GM06990 (cell line): ENCODE measurements around the gene E2F2.

Source experiments
- DNase-seq: peaks from one replicate; pipeline ENCODE4 v3.0.0-alpha.2; 2011; ENCODE audit not compliant: insufficient read length; ENCODE audit errors: extremely low read depth
- H3K27me3 ChIP-seq: replicated peaks from 2 replicates; pipeline ENCODE4 v1.6.0; 2011; ENCODE audit warnings: low read length; ENCODE audit not compliant: control insufficient read depth, insufficient read depth
- H3K36me3 ChIP-seq: 2 replicates; pipeline ENCODE4 v1.5.1; 2011; ENCODE audit warnings: low read length; ENCODE audit not compliant: control insufficient read depth, insufficient read depth
- H3K4me3 ChIP-seq: replicated peaks from 2 replicates; pipeline ENCODE4 v1.5.1; 2011; ENCODE audit warnings: low read depth, mild to moderate bottlenecking, control low read depth, low read length
- TF ChIP-seq, protein P1 (sequence below): IDR thresholded peaks from 2 replicates; pipeline ENCODE4 v1.5.1; 2011; ENCODE audit warnings: low read length, control low read depth, mild to moderate bottlenecking, inconsistent platforms; ENCODE audit not compliant: insufficient read depth, poor library complexity, severe bottlenecking

Gene E2F2

DNA sequence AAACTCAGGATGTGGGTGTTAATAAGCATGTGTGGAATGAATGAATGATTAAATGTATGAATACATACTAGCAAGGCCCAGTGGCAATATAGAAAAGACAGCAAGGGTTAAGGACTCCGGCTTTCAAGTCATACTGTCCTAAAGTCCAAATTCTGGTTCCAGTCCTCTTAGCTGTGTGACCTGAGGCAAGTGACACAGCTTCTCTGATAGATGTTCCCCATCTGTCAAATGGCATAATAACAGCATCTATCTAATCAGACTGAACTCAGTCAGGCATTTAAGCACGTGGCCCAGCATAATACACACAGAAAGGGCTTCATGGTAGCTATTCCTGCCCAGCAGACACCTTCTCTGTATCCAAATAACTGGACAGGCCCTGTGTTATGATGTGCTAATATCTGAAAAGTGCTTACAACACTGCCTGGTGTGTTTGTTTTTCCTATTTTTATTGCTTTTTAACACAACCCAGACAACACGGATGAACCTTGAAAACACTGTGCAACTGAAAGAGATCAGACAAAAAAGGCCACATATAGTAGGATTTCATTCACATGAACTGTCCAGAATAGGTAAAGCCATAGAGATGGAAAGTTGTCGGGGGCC is 59.5 kb downstream of the E2F2 start:
- Histone ChIP-seq H3K4me3 (no peak overlapping the region), H3K36me3 (no peaks in the 10 kb centered on the region), H3K27me3 (no peaks in the 10 kb centered on the region)
- no peak for DNase-seq
- TF ChIP-seq, protein P1, sequence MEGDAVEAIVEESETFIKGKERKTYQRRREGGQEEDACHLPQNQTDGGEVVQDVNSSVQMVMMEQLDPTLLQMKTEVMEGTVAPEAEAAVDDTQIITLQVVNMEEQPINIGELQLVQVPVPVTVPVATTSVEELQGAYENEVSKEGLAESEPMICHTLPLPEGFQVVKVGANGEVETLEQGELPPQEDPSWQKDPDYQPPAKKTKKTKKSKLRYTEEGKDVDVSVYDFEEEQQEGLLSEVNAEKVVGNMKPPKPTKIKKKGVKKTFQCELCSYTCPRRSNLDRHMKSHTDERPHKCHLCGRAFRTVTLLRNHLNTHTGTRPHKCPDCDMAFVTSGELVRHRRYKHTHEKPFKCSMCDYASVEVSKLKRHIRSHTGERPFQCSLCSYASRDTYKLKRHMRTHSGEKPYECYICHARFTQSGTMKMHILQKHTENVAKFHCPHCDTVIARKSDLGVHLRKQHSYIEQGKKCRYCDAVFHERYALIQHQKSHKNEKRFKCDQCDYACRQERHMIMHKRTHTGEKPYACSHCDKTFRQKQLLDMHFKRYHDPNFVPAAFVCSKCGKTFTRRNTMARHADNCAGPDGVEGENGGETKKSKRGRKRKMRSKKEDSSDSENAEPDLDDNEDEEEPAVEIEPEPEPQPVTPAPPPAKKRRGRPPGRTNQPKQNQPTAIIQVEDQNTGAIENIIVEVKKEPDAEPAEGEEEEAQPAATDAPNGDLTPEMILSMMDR = no peak

DNA sequence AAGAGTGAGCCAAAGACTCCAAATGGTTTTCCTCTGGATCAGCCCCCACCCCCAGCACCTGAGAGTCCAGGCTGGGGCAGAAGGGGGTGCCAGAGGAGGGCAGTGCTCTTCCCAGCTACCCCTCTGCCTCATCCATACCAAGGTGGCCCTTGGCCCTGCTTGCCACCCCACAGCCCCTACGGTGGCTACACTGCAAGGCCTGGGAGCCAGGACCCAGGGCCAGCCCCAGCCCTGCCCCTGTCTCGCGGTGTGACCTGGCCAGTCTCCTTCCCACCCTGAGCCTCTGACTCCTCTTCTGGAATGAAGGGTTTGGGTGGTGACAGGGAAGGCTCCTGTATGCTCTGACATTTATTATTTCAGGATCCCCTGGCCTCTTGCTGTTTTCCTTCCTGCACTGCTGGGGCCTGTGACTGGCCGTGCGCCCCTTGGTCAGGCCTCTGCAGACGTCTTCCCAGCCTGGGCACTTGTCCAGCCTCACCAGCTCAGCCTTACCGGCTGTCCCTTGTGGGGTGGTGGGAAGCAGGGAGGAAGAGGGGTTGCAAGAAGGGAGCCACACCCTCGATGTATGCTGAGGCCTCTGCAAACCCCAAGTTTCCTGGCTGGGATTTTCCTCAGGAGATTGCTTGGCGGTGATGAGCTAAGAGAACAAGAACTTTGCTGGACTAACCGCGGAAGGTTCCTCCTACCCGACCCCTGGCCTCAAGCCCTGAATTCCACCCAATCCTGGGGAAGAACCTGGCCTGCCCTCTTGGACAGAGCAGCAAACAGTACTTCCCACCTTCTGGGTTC is 60.6 kb downstream of the E2F2 start:
- no peaks in the 10 kb centered on the region for H3K36me3 ChIP-seq
- TF ChIP-seq, protein P1 = no peak
- no peak overlapping the region for H3K4me3 ChIP-seq
- H3K27me3 ChIP-seq = no peaks in the 10 kb centered on the region; the same call in 1 of the 2 replicates
- no peak for DNase-seq

DNA sequence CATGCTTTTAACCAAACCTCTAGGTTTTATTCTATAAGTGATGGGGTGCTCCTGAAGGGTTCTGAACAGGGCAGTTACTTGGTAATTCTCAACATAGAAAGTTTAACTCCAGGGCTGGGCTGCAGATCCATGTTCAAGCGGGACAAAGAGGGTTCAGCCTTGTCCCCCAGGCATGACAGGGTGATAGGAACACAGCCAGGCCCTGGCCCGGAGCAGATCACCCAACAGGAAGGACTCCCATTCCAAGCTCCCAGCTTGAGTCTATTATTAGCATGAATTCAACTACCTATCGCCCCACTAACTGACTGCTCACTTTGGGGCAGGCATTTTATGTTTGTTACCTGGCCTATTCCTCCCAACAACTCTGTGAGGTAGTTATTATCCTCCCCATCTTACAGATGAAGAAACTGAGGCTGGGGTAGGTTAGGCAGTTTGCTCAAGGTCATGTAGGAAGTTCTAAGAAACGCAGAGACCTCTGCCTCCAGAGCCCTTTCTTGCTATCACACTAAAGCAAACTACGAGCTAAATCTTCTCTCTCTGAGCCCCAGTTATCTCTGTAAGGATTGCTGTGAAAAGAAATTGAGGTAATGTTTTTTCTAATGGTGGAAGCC is 61.6 kb downstream of the E2F2 start:
- TF ChIP-seq, protein P1 = no peak
- DNase-seq = no peak
- H3K4me3 ChIP-seq = no peak overlapping the region
- H3K27me3 ChIP-seq = no peaks in the 10 kb centered on the region; the same call in 1 of the 2 replicates
- no peaks in the 10 kb centered on the region for H3K36me3 ChIP-seq

DNA sequence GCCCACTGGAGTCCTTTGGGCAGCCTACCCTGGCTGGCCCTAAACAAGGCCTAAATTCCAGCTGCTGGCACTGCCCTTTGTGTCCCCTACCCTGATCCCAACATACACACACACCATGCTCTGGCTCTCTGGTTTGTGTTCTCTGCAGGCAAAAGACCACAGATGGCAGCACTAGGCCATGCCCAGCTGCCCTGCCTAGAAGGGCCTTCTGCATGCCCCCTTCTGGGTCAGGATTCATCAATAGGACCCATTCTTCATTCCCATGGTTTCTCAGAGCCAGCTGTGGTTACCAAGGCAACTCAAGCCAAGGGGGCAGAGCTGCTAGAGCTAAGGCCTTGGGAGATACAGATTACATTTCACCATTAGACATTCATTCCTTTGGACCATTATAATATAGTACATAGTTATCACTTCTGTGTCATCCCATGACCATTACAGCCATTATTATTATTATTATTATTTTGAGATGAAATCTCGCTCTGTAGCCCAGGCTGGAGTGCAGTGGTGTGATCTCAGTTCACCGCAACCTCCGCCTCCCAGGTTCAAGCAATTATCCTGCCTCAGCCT is 64.5 kb downstream of the E2F2 start:
- TF ChIP-seq, protein P1 = no peak

DNA sequence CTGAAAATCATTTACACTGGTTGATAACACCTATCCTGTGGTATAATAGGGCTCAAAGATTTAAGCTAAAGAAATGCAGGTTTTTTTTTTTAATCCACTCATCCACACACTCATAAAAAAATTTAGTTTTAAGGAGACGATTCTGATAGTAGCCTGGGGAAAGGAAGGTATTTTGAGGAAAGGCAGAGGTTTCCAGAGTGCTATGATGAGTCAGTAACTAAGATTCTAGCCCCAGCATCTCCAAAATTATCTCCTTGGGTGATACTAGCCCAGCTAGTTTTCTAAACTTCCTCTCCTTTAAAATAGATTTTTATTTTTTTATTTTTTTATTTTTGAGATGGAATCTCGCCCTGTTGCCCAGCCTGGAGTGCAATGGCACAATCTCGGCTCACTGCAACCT is 67.7 kb downstream of the E2F2 start:
- H3K36me3 ChIP-seq = no peaks in the 10 kb centered on the region
- H3K27me3 ChIP-seq = no peaks in the 10 kb centered on the region; the same call in 1 of the 2 replicates
- TF ChIP-seq, protein P1 = no peak
- H3K4me3 ChIP-seq = no peak overlapping the region
- no peak for DNase-seq

More for the DNA sequence above, 64.5 kb downstream of the E2F2 start:
- no peaks in the 10 kb centered on the region; the same call in 1 of the 2 replicates for H3K27me3 ChIP-seq
- no peaks in the 10 kb centered on the region for H3K36me3 ChIP-seq
- H3K4me3 ChIP-seq = no peak overlapping the region
- no peak for DNase-seq
